HepG2 (cell line): ENCODE data around the gene ARHGAP10. TPM values are rescaled to one million over a fixed set of nuclear protein-coding genes. Genes with fewer than 3 reads are reported as not detected.

Experiments
- ATAC-seq: fragments of 200-7000 bp; cut with Tn5 transposase; 3 replicates; pipeline ENCODE4 v1.9.1; 2020; ENCODE audit warnings: mild to moderate bottlenecking, moderate library complexity
- BruUV-seq: library from RNA; stranded (reverse); fragments of 400-500 nt; replicated peaks from 2 replicates; lab custom pipeline; 2021; lab: Mats Ljungman, UMichigan
- CTCF ChIA-PET: fragments of 300-600 bp; formaldehyde crosslinking; extraction: SDS; loops from one replicate; lab custom pipeline; 2021; ENCODE audit warnings: low total read pairs, inconsistent platforms, low intra/inter-chr PET ratio; lab: Yijun Ruan, JAX
- POLR2A ChIA-PET: fragments of 350-600 bp; sonication (Branson Sonifier 250); formaldehyde crosslinking; loops from one replicate; lab custom pipeline; 2020; ENCODE audit warnings: antibody characterized with exemption, inconsistent platforms; lab: Yijun Ruan, JAX
- DNase-seq: peaks from one replicate; pipeline ENCODE4 v3.0.0-alpha.2; 2015; ENCODE audit warnings: low spot score
- FAIRE-seq: peaks from 3 replicates; lab custom pipeline; 2011; peaks lifted over from hg19 to GRCh38; lab: Jason Lieb, UNC
- H2AFZ ChIP-seq: one replicate; pipeline ENCODE4 v1.6.1; 2011; ENCODE audit warnings: low read length, inconsistent platforms
- H3K27ac ChIP-seq: fragments of 300-600 bp; 3 replicates; pipeline ENCODE4 v1.8.0; 2011; ENCODE audit warnings: mixed run types, mild to moderate bottlenecking, mixed read lengths, low read length, inconsistent platforms; ENCODE audit not compliant: insufficient read depth; ENCODE audit errors: extremely low read length
- H3K27me3 ChIP-seq, 2 experiments: fragments of 200-600 bp in 1 of 2; 2 replicates in 1 of 2; 3 replicates in 1 of 2; pipeline versions ENCODE4 v1.6.0 to v1.8.0; 2011; ENCODE audit warnings: low read length in 2 of 2, mild to moderate bottlenecking in 2 of 2, moderate library complexity in 2 of 2, inconsistent platforms in 1 of 2; ENCODE audit not compliant: insufficient read depth in 2 of 2, control insufficient read depth in 1 of 2
- H3K36me3 ChIP-seq, 2 experiments: fragments of 200-600 bp in 1 of 2; replicated peaks in 1 of 2; 2 replicates in 1 of 2; 3 replicates in 1 of 2; pipeline versions ENCODE4 v1.5.1 to v1.8.0; 2011; ENCODE audit warnings: low read length in 2 of 2, inconsistent platforms in 1 of 2; ENCODE audit not compliant: insufficient read depth in 2 of 2, control insufficient read depth in 1 of 2
- H3K4me1 ChIP-seq: 2 replicates; pipeline ENCODE4 v1.5.1; 2012; ENCODE audit warnings: low read length, inconsistent platforms; ENCODE audit not compliant: insufficient read depth
- H3K4me2 ChIP-seq: 2 replicates; pipeline ENCODE4 v1.6.0; 2011; ENCODE audit warnings: low read depth, low read length, inconsistent platforms
- H3K4me3 ChIP-seq, 3 experiments: fragments of 200-600 bp in 1 of 3; sonication (generic), shearing (Covaris generic) in 1 of 3; replicated peaks in 1 of 3; 2 replicates each; pipeline ENCODE4 v1.5.1; 2011 to 2016; ENCODE audit warnings: low read length in 3 of 3, inconsistent platforms in 2 of 3, low read depth in 2 of 3, mild to moderate bottlenecking in 2 of 3, control low read depth in 1 of 3, mixed read lengths in 1 of 3; ENCODE audit not compliant: insufficient read depth in 1 of 3
- H3K79me2 ChIP-seq: one replicate; pipeline ENCODE4 v1.6.1; 2011; ENCODE audit warnings: low read length, inconsistent platforms; ENCODE audit not compliant: insufficient read depth
- H3K9ac ChIP-seq: 2 replicates; pipeline ENCODE4 v1.6.0; 2011; ENCODE audit warnings: mild to moderate bottlenecking, low read depth, low read length, inconsistent platforms; ENCODE audit not compliant: insufficient read depth
- H3K9me3 ChIP-seq: 2 replicates; pipeline ENCODE4 v1.5.1; 2012; ENCODE audit warnings: mild to moderate bottlenecking, low read length
- H4K20me1 ChIP-seq: 2 replicates; pipeline ENCODE4 v1.6.0; 2011; ENCODE audit warnings: inconsistent platforms, mild to moderate bottlenecking, low read length, moderate library complexity; ENCODE audit not compliant: insufficient read depth
- FOXK2 ChIP-seq: fragments of 450-650 bp; IDR thresholded peaks from 2 replicates; pipeline ENCODE4 v1.6.1; 2016
- GFI1 ChIP-seq: sonication (generic); formaldehyde crosslinking; IDR thresholded peaks from 2 replicates; pipeline ENCODE4 v1.5.0; 2020; ENCODE audit warnings: missing genetic modification reagents, mild to moderate bottlenecking, borderline replicate concordance
- HNRNPH1 ChIP-seq: fragments of 200-400 bp; formaldehyde crosslinking; optimal IDR thresholded peaks from 2 replicates; pipeline ENCODE3; 2017; ENCODE audit warnings: mild to moderate bottlenecking, low read depth, low read length
- NFYC ChIP-seq: IDR thresholded peaks from 2 replicates; pipeline ENCODE4 v1.6.1; 2016; ENCODE audit warnings: missing genetic modification reagents, missing compliant biosample characterization
- PREB ChIP-seq: sonication (generic); formaldehyde crosslinking; IDR thresholded peaks from 2 replicates; pipeline ENCODE4 v1.4.0; 2020; ENCODE audit warnings: missing genetic modification reagents
- RERE ChIP-seq: IDR thresholded peaks from 2 replicates; pipeline ENCODE4 v1.6.1; 2016; ENCODE audit warnings: low read depth, missing genetic modification reagents, missing compliant biosample characterization
- SP5 ChIP-seq: IDR thresholded peaks from 2 replicates; pipeline ENCODE4 v1.6.1; 2016; ENCODE audit warnings: low read depth, borderline replicate concordance
- SPEN ChIP-seq: sonication (generic); formaldehyde crosslinking; IDR thresholded peaks from 2 replicates; pipeline ENCODE4 v1.5.1; 2020; ENCODE audit warnings: low read depth, mild to moderate bottlenecking, missing genetic modification reagents
- TERF1 ChIP-seq: sonication (generic); formaldehyde crosslinking; IDR thresholded peaks from 2 replicates; pipeline ENCODE4 v1.8.0; 2022; ENCODE audit warnings: mild to moderate bottlenecking, missing genetic modification reagents, moderate library complexity
- ZBTB42 ChIP-seq: sonication (generic); formaldehyde crosslinking; IDR thresholded peaks from 2 replicates; pipeline ENCODE4 v1.5.0; 2020; ENCODE audit warnings: mild to moderate bottlenecking, missing genetic modification reagents
- ZNF17 ChIP-seq: sonication (generic); formaldehyde crosslinking; IDR thresholded peaks from 2 replicates; pipeline ENCODE4 v1.5.0; 2020; ENCODE audit warnings: mild to moderate bottlenecking, missing genetic modification reagents
- ZNF350 ChIP-seq: sonication (generic); formaldehyde crosslinking; IDR thresholded peaks from 2 replicates; pipeline ENCODE4 v1.4.0; 2020; ENCODE audit warnings: mild to moderate bottlenecking, low read depth, missing genetic modification reagents, borderline replicate concordance
- ZNF605 ChIP-seq: sonication (generic); formaldehyde crosslinking; IDR thresholded peaks from 2 replicates; pipeline ENCODE4 v1.8.0; 2022; ENCODE audit warnings: mild to moderate bottlenecking, missing genetic modification reagents
- WGBS: methylation state at CpG from one replicate; pipeline ENCODE4 v1.1.6; 2017; ENCODE audit warnings: low lambda C conversion rate; 5-methylcytosine and 5-hydroxymethylcytosine counted together
- in situ Hi-C: cut with HindIII; loops from 2 replicates; pipeline ENCODE4 v1.10.0; 2017; ENCODE audit warnings: low pct_unique_long_range_greater_than_20kb; ENCODE audit not compliant: extremely low pct_ligation_motif_present
- intact Hi-C: fragments of 100-400 bp; cut with micrococcal nuclease; formaldehyde crosslinking; loops from one replicate; pipeline ENCODE4 v1.10.0; 2022; ENCODE audit not compliant: unreplicated experiment
- polyA plus RNA-seq, 8 experiments: library from polyadenylated mRNA; depleted of rRNA in 3 of 8; stranded (reverse) in 7 of 8; unstranded in 1 of 8; fragments of >200 nt; fragmentation: Illumina TruSeq in 4 of 8; extraction: Trizol in 4 of 8; gene quantifications; 2 replicates each; pipeline versions ENCODE4 v1.2.1 to v1.2.3, GENCODE V29; 2011 to 2016; ENCODE audit warnings: low read depth in 4 of 8, missing spikeins in 1 of 8, mixed read lengths in 1 of 8; ENCODE audit not compliant: insufficient read depth in 1 of 8
- total RNA-seq, 5 experiments: library from RNA; depleted of rRNA; stranded (reverse); fragments of >200 nt; fragmentation: Illumina TruSeq; extraction: Trizol; gene quantifications; 2 replicates each; pipeline ENCODE4 v1.2.3, GENCODE V29; 2016; ENCODE audit warnings: low read depth in 1 of 5

ARHGAP10 gene
- total and polyA plus RNA-seq, 2 of the 13 experiments (the other 11 are each of a cell fraction or from before 2014, with no cell fraction given): 0.45 to 1.6 TPM

DNA sequence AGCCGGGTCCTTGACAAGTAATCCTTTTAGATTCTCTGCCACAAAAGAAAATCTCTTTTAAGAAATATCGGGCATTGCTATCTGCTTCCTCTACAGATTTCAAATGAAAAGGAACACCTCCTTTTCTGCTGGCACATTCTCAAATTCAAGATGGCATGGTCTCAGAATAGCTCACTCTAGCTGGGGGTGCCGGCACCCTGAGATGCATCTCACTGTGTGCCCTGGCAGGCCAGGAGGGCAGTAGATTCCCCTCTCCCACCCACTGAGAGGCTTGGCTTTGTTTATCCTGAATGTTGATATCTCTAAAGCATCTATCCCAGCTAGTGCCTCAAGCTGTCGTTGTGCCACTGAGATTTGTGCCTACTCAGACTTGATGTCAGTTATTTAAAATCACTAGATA, 319.5 kb downstream of the ARHGAP10 start:
- Histone ChIP-seq H3K36me3 (no peaks in the 10 kb centered on the region), H2AFZ (no peak overlapping the region), H3K27ac (no peak overlapping the region), H3K79me2 (no peaks in the 10 kb centered on the region), H4K20me1 (no peaks in the 10 kb centered on the region), H3K4me3 (no peak overlapping the region), H3K27me3 (no peaks in the 10 kb centered on the region), H3K9me3 (no peaks in the 10 kb centered on the region), H3K4me1 (no peaks in the 10 kb centered on the region), H3K4me2 (no peak overlapping the region), H3K9ac (no peak overlapping the region)
- DNase-seq: no peak
- WGBS: 61% methylated on average over 3 of the region's 4 CpGs
- ChIA-PET CTCF (no interaction called here), POLR2A (no interaction called here)
- no TSS peak for BruUV-seq
- intact Hi-C loops: no loop called here
- no peak for ATAC-seq
- no peak for FAIRE-seq
- no peak for TF ChIP-seq ZNF17 (CRISPR knock-in tag)
- no peak for TF ChIP-seq ZNF350 (CRISPR knock-in tag)
- no peak for TF ChIP-seq SPEN (CRISPR knock-in tag)
- no peak for TF ChIP-seq NFYC (CRISPR knock-in tag)
- no peak for TF ChIP-seq HNRNPH1
- in situ Hi-C loops: no loop called here

DNA sequence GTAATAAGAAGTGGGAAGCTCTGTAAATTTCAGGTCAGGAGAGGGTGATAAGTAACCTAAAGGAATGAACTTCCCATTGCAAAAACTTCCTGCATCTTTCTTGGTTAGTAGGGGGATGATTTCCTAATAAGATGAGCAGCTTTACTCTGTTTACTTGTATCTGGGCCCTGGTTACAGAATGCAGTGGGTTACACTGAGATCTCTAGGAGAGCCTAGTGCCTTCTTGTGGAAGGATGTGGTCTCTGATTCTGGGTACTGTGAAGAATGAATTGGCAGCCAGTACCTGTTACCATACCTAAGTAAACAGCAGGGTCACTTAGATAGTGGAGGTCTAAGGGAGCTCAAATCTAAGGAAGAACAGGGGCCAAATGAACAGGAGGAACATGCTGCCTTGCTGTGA, 320.6 kb downstream of the ARHGAP10 start:
- ChIA-PET POLR2A (no interaction called here), CTCF (no interaction called here)
- FAIRE-seq (no peak), ATAC-seq (no peak), DNase-seq (no peak)
- H3K27ac ChIP-seq: no peak overlapping the region
- no peaks in the 10 kb centered on the region for H4K20me1 ChIP-seq
- H3K9me3 ChIP-seq: no peaks in the 10 kb centered on the region
- H3K36me3 ChIP-seq: no peaks in the 10 kb centered on the region
- intact Hi-C loops (no loop called here), in situ Hi-C loops (no loop called here)
- H3K79me2 ChIP-seq: no peaks in the 10 kb centered on the region
- H3K4me3 ChIP-seq: no peak overlapping the region
- no peak overlapping the region for H2AFZ ChIP-seq
- no TSS peak for BruUV-seq
- no peak overlapping the region for H3K9ac ChIP-seq
- H3K4me1 ChIP-seq: no peaks in the 10 kb centered on the region
- no peak overlapping the region for H3K4me2 ChIP-seq
- H3K27me3 ChIP-seq: no peaks in the 10 kb centered on the region
- TF ChIP-seq TERF1 (CRISPR knock-in tag): no peak
- no peak for TF ChIP-seq PREB (CRISPR knock-in tag)
- no peak for TF ChIP-seq ZBTB42 (CRISPR knock-in tag)
- no peak for TF ChIP-seq ZNF605 (CRISPR knock-in tag)
- no peak for TF ChIP-seq ZNF17 (CRISPR knock-in tag)
- TF ChIP-seq SP5 (CRISPR knock-in tag): no peak
- TF ChIP-seq GFI1 (CRISPR knock-in tag): no peak
- no peak for TF ChIP-seq RERE (CRISPR knock-in tag)
- no peak for TF ChIP-seq FOXK2
